Spleen (tissue), 7 donors: Measurements from ENCODE around the gene BTBD7.

Source experiments
- POLR2A ChIP-seq, 3 donors: fragments of 450-650 bp; IDR thresholded peaks; one replicate each; pipeline ENCODE4 v1.5.1; 2017; ENCODE audit warnings: antibody characterized with exemption in 3 of 3, mild to moderate bottlenecking in 1 of 3
- TF ChIP-seq, protein P1 (sequence below), 11 experiments: fragments of 200-600 bp in 7 of 11; fragments of 450-650 bp in 4 of 11; sonication (generic) in 4 of 11; IDR thresholded peaks in 8 of 11; conservative IDR thresholded peaks in 3 of 11; 1 replicate in 7 of 11; 2 replicates in 4 of 11; pipeline versions ENCODE4 v1.4.0 to v1.8.0; 2016 to 2021; ENCODE audit warnings: antibody characterized with exemption in 11 of 11, inconsistent platforms in 4 of 11, mild to moderate bottlenecking in 1 of 11
- donor health status: DM: no; HTN: no; CAD: no; lungs with moderate emphysema.
- donor health status: DM: no; HTN: no; CAD: no.
- donor health status: DM: no; HTN: no; CAD: no.

DNA sequence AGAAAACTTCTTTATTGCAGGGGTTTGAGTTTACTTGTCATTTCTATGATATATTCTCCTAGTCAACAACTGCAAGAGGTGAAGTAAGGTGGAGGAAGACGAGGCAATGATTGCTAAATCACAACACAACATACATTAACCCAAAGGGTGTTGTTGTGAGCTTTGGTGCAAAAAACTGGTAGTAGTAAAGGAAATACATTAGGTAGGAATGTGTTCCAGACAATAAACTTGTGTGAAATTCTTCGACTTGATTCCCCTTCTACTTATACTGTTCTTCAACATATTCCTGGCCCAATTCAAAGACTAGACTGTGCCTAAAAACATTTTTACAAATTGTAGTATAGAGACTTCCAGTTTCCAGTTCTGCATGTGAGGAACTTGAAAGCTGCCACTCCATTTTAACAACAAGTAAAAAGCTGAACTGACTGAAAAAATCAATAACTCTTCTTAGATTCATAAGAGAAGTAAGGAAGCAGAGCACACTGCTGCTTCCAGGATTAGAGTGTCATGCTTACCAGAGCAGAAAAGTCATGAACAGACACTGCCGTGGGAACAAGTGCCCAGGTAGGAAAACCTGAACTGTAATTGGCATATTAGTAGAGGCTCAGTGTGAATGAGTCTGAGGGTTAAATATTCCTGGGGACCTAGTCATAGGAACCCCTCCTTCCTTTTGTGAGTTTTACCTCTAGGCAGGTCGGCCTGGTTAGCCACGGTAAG, 36.3 kb upstream of the BTBD7 start:
- TF ChIP-seq, protein P1, sequence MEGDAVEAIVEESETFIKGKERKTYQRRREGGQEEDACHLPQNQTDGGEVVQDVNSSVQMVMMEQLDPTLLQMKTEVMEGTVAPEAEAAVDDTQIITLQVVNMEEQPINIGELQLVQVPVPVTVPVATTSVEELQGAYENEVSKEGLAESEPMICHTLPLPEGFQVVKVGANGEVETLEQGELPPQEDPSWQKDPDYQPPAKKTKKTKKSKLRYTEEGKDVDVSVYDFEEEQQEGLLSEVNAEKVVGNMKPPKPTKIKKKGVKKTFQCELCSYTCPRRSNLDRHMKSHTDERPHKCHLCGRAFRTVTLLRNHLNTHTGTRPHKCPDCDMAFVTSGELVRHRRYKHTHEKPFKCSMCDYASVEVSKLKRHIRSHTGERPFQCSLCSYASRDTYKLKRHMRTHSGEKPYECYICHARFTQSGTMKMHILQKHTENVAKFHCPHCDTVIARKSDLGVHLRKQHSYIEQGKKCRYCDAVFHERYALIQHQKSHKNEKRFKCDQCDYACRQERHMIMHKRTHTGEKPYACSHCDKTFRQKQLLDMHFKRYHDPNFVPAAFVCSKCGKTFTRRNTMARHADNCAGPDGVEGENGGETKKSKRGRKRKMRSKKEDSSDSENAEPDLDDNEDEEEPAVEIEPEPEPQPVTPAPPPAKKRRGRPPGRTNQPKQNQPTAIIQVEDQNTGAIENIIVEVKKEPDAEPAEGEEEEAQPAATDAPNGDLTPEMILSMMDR (IDR thresholded peaks at IDR 0.05 in 8 of 11, conservative IDR thresholded peaks at IDR 0.05 in 3 of 11) = no peak
- TF ChIP-seq POLR2A (IDR thresholded peaks at IDR 0.05) = no peak
